GM21737 (cell line): ENCODE results near the gene ARMC9.
"Not testable (repeated sequence)": the region's sequence is repeated elsewhere in the genome, so short reads cannot be mapped to it uniquely, and the experiment has no call there.

Experiments
- ATAC-seq: cut with Tn5 transposase; IDR thresholded peaks from one replicate; pipeline ENCODE4 v1.9.1; 2021; ENCODE audit warnings: mild to moderate bottlenecking, moderate library complexity; ENCODE audit not compliant: unreplicated experiment

ARMC9 gene

GRCh38 chr2:231280846-231281245 is 82.4 kb downstream of the ARMC9 start:
- ATAC-seq = no peak

- ATAC-seq = no peak
Measured at GRCh38 chr2:231284296-231284695, 85.9 kb downstream of the ARMC9 start.

GRCh38 chr2:231286964-231287363 is 88.5 kb downstream of the ARMC9 start:
- ATAC-seq = no peak

GRCh38 chr2:231287696-231288095 is 89.3 kb downstream of the ARMC9 start:
- ATAC-seq = no peak

GRCh38 chr2:231288590-231288989 is 90.2 kb downstream of the ARMC9 start:
- ATAC-seq = no peak

GRCh38 chr2:231290321-231291015 is 92.0 kb downstream of the ARMC9 start:
- ATAC-seq = no peak

- ATAC-seq = no peak
Measured at GRCh38 chr2:231292472-231293134, 94.2 kb downstream of the ARMC9 start.

- ATAC-seq = no peak
Measured at GRCh38 chr2:231293163-231293562, 94.7 kb downstream of the ARMC9 start.

- ATAC-seq = no peak
Measured at GRCh38 chr2:231294116-231294515, 95.7 kb downstream of the ARMC9 start.

GRCh38 chr2:231294571-231295362 is 96.3 kb downstream of the ARMC9 start:
- ATAC-seq = no peak

GRCh38 chr2:231295363-231295655 is 96.9 kb downstream of the ARMC9 start:
- ATAC-seq = no peak

- no peak for ATAC-seq
Measured at GRCh38 chr2:231296401-231296974, 98.1 kb downstream of the ARMC9 start.

- ATAC-seq = peak; percentile 61
Measured at GRCh38 chr2:231297108-231297908, 98.9 kb downstream of the ARMC9 start.

- no peak for ATAC-seq
Measured at GRCh38 chr2:231298091-231298490, 99.7 kb downstream of the ARMC9 start.

- ATAC-seq = no peak
Measured at GRCh38 chr2:231299267-231299666, 100.8 kb downstream of the ARMC9 start.

GRCh38 chr2:231300020-231300721 is 101.7 kb downstream of the ARMC9 start:
- ATAC-seq = no peak

- no peak for ATAC-seq
Measured at GRCh38 chr2:231300722-231301076, 102.3 kb downstream of the ARMC9 start.

GRCh38 chr2:231304259-231304658 is 105.8 kb downstream of the ARMC9 start:
- not testable (repeated sequence) for ATAC-seq

- ATAC-seq = no peak
Measured at GRCh38 chr2:231305221-231305620, 106.8 kb downstream of the ARMC9 start.

GRCh38 chr2:231306791-231307393 is 108.5 kb downstream of the ARMC9 start:
- no peak for ATAC-seq
